GM13977 (cell line): ENCODE measurements around the gene SORBS2.

ENCODE experiments used
- DNase-seq: peaks from one replicate; pipeline ENCODE4 v3.0.0; 2012; ENCODE audit warnings: low spot score
- CTCF ChIP-seq: IDR thresholded peaks from 2 replicates; pipeline ENCODE4 v1.5.1; 2012; ENCODE audit warnings: mild to moderate bottlenecking, control low read depth; ENCODE audit not compliant: insufficient read depth; ENCODE audit errors: extremely low read depth, missing control alignments
- in situ Hi-C: fragments of 300-500 bp; cut with MboI; formaldehyde crosslinking; loops from one replicate; pipeline ENCODE4 v1.12.0; 2022; ENCODE audit warnings: low sequenced_read_pairs, low pct_unique_long_range_greater_than_20kb, mixed read lengths, inconsistent platforms; ENCODE audit not compliant: unreplicated experiment

Gene SORBS2

GRCh38 chr4:185830263-185830994 lies 18.4 kb upstream of the SORBS2 start:
- DNase-seq: no peak
- in situ Hi-C loops: no loop called here
- no peak for TF ChIP-seq CTCF

GRCh38 chr4:185826381-185826780 lies 14.4 kb upstream of the SORBS2 start:
- DNase-seq: no peak
- in situ Hi-C loops: no loop called here
- TF ChIP-seq CTCF: no peak

- no peak for TF ChIP-seq CTCF
- in situ Hi-C loops: no loop called here
- no peak for DNase-seq
Measured at GRCh38 chr4:185825737-185826136, 13.7 kb upstream of the SORBS2 start.

- in situ Hi-C loops: no loop called here
- DNase-seq: no peak
- TF ChIP-seq CTCF: no peak
Measured at GRCh38 chr4:185822791-185823190, 10.8 kb upstream of the SORBS2 start.

- no peak for TF ChIP-seq CTCF
- in situ Hi-C loops: no loop called here
- DNase-seq: no peak
Measured at GRCh38 chr4:185821029-185821419, 9.0 kb upstream of the SORBS2 start.

- in situ Hi-C loops: no loop called here
- TF ChIP-seq CTCF: no peak
- DNase-seq: no peak
Measured at GRCh38 chr4:185820146-185821028, 8.4 kb upstream of the SORBS2 start.
